Measurements from ENCODE around the gene FAM83G.
"Not testable (repeated sequence)": the region's sequence is repeated elsewhere in the genome, so short reads cannot be mapped to it uniquely, and the experiment has no call there.

The FAM83G gene

GRCh38 chr17:18966831-18967624 is 37.5 kb downstream of the FAM83G start:
- DNase-seq: no peak

DNA sequence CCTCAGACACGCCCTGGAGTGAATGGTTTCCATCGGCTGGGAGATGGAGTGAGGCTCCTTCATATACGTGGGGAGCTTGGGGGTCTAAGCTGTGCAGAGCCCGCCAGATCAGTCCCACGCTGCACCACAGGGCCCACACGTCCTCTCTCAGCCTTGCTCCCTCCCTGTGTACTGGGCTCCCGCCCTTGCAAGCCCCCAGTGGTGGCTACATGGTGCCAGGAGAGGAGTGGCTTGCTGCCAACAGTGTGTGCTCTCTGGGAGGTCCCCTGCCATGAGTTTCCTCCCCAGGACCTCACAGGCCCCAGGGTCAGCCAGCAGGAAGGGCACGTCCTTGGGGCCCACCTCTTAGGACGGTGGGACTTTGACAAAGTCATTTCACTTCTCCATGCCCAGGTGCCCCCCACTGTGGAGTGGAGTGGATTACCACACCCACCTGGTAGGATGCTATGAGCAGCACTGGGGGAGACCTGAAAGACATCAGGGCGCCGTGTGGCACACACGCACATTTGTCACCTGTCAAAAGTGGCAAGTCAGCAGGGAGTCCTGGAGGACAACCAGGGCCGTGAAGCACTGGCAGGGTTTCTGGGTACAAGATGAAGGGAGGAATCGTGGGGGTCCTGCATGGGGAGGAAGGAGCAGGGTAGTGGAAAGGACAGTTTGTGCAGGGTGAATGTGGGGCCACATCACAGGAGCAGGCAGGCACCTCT is 38.9 kb downstream of the FAM83G start:
- DNase-seq: no peak

DNA sequence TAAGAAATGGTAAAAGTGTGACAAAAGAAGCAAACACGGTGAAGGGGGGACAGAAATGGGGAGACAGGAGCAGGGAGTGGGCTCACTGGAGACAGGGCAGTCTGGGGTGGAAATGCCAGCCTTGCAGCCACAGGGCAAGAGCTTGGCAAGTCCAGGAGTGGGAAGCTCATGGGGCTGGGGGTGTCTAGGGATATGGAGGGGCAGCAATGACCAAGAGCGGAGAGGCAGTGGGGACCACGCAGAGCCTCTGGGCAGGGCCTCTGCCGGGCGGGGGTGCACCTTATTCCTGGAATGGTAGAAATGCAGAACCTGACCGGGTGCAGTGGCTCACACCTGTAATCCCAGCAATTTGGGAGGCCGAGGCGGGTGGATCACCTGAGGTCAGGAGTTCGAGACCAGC is 40.0 kb downstream of the FAM83G start:
- DNase-seq: no peak

DNA sequence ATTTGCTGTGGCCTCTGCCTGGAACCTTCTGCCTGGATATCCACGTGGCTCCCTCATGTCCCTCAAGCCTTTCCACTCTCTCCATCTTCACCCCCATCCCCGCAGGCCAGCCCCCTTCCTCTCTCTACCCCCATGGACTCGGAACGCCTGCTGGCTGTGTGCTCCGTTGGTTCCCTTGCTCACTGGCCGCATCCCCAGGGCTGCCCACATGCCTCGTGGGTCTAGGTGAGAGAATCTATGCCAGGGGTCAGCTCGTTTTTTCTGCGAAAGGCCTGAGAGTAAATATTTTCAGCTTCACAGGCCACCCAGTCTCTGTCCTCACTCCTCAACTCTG is 40.6 kb downstream of the FAM83G start:
- DNase-seq: no peak

DNA sequence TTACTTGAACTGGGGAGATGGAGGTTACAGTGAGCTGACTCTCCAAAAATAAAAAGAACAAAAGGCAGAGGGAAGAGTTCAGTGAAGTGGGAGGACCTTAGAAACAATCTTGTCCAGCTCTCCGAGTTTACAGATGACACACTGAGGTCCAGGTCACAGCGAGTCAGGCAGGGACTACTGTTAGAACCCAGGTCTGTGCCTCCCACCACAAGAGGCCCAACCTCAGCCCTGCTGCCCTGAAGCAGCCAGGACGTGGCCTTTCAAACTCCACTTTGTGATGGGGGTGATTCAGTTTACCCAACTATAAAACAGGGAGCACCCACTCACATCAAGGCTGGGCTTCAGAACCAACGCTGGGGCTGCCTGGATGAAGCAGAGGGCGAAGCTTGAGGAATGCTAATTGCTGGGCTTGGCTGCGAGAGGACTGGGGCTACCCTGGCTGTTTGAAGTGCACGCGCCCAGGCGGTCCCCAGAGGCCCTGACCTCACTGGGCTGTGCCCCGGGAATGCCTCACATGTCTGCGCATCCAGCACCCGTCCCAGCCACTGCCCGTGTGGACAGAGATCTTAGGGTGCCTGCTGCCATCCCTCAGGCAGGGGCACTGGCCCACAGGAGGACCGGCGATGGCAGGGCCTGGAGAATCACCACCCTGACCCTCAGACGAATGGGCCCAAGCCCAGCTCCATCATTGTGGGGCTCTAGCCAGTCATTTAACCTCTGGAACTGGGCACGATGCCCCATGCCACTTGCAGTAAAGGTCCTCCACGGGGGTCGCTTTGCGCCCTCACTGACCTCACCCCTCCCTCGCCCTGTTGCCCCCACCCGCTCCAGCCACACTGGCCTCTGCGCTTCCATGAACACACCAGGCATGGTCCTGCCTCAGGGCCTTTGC is 41.2 kb downstream of the FAM83G start:
- DNase-seq: no peak

DNA sequence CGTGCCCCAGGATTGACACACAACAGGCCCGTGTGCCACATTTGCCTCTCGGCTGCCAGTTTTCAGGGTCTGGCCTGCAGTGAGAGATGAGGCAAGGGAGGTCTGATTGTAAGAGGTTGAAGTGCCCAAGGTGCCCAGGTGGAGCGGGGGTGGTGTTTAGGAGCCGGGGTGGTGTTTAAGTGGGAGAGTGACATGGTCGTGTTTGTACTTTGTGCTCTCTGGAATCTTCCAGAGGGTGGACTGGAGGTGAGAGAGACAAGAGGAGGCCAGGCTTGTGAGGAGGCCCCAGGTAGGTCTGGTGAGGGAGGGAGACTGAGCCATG is 42.1 kb downstream of the FAM83G start:
- no peak for DNase-seq

- peak; percentile 27 for DNase-seq
These were observed 42.7 kb downstream of the FAM83G start for GRCh38 chr17:18961634-18962493.

DNA sequence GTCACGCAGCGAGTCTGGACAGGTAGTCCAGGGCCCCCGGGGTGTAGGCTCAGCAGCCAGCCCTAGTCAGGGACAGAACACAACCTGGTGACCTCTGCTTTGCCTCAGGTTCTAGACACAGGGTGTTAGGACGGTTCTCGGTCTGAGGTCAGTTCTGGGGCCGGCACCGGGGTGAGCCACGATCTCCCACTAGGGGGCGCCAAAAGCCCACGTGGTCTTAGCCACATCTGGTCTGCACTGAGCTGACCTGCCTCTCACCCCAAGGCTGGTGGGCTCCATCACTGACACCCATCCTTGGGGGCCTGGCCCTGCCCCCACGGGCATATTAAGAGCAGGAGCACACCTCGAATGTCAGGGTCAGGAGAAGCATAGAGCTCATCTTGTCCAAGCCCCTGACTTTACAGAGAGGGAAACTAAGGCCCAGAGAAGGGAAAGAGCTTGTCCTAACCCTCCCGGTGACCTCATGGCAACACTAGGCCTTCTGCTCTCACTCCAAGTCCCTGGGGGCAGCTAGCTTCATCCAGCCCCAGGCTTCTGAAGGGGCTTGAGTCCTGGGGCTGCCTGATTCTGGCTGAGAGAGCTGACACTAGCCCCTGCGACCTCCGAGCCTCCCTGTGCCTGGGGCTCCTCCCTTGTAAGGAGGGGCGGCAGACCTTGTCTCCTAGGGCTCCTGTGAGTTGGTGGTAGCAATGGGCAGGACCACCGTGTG is 43.6 kb downstream of the FAM83G start:
- peak; percentile 85 for DNase-seq

DNA sequence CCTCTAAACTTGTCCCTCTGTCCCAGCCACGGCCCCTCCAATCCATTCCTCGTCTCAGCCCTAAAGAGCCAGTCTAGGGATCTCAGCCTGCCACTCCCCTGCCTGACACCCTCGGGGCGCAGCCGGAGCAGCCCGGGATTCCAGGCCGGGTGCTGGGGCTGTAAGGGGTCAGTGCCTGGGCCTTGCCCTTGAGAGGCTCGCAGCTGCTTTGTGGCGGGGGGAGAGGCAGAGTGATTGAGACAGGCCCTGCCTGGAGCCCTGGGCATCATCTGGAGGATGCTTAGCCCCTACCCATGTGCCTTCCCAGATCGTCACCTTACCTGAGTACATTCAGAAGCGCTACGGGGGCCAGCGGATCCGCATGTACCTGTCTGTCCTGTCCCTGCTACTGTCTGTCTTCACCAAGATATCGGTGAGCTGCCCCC is 44.3 kb downstream of the FAM83G start:
- no peak for DNase-seq

DNA sequence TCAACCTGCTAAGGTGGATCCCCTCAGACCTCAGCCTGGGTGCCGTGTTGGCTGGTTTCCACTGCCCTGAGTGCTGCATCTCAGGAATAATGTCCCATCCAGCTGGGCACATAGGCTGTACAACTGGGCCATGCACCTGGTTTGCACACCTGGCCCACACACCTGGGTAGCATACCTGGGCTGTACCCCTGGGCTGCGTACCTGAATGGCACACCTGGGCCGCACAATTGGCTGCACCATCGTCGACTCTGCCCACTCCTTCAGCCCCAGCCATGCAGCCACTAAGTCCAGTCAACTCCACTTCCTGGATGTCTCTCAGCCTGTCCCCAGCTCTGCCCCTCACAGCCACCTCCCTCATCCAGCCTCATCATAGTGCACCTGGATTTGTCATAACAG is 44.7 kb downstream of the FAM83G start:
- DNase-seq: no peak

DNA sequence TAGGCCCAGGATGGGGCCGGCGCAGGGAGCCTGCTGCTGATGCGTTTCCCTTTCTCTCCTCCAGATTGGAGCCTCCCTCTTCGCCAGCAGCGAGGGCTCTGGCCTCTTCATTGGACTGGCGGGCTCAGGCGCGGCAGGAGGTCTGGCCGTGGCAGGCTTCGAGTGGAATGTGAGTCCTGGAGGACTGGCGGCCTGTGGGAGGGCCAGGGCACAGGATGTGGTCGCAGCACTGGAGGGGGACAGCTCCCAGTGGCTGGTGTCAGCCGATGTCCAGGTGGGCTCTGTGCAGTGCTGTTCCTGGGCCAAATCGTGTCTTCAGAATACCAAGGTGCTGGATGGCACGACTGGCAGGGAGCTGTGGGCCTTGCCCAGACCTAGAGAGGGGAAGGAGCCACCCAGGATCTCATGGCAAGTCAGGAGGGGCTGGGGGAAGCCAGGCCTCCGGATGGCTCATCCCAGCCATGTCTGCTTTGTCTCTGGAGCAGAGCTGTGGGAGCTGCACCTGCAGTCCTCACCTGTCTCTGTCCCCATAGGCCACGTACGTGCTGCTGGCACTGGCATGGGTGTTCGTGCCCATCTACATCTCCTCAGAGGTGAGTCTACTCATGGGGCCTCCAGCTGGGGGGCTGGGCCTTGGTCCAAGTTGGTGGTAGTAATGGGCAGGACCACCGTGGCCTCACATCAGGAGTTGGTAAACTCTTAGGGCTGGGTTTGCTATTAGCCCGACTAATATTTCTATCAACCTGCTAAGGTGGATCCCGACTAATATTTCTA is 45.3 kb downstream of the FAM83G start:
- DNase-seq: no peak

GRCh38 chr17:18958611-18959010 is 46.0 kb downstream of the FAM83G start:
- DNase-seq: no peak

DNA sequence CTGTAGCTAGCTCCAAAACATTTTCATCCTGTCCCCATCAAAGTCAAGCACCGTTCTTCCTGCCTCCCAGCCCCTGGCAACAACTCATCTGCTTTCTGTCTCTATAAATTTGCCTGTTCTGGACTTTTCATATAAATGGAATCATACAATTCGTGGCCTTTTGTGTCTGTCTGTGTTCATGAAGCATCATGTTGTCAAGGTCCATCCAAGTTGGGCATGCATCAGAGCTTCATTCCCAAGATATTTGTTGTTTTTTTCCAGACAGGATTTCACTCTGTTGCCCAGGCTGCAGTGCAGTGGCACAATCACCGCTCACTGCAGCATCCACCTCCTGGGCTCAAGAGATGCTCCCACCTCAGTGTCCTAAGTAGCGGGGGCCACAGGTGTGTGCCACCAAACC is 46.7 kb downstream of the FAM83G start:
- DNase-seq: no peak

DNA sequence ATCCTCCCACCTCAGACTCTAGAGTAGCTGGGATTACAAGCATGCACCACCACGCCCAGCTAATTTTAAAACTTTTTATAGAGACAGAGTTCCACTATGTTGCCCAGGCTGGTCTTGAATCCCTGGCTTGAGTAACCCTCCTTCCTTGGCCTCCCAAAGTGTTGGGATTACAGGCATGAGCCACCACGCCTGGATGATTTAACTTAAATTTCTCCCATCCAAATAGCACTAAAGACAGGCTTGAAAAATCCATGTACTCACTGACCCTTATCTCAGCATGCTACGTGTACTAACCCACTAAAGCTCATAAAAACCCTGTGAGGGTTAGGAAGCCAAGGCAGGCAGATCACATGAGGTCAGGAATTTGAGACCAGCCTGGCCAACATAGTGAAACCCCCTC is 48.0 kb downstream of the FAM83G start:
- DNase-seq: no peak

DNA sequence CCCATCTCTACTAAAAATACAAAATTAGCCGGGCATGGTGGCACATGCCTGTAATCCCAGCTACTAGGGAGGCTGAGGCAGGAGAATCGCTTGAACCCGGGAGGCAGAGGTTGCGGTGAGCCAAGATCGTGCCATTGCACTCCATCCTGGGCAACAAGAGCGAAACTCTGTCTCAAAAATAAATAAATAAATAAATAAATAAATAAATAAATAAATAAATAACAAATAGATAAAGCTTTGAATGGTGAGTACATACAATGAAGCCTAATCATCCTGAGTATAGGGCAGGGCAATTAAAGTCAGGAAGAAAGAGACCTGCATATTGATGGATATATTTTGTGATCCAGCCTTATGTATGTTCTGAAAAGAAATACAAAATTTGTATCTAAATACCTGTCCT is 48.5 kb downstream of the FAM83G start:
- not testable (repeated sequence) for DNase-seq

- DNase-seq: no peak
These were observed 49.6 kb downstream of the FAM83G start for GRCh38 chr17:18955009-18955408.

DNA sequence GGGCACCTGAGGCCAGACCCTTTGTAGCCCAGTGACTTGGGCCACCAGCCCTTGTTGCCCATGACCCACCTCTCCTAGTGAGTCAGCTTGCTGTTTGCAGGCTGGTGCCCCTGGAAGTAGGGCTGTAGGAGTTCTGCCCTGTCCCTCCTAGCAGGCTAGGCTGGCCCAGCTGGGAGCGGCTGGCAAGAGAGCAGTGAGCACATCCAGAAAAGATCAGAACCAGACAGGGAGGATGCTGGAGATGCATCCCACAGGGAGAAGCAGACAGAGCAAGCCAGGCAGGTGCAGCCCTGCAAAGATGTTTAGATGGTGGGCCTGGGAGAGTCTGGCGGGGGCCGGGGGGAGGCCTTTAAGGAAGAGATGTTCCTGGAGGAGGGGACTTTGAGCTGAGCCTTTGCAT is 50.2 kb downstream of the FAM83G start:
- DNase-seq: no peak

DNA sequence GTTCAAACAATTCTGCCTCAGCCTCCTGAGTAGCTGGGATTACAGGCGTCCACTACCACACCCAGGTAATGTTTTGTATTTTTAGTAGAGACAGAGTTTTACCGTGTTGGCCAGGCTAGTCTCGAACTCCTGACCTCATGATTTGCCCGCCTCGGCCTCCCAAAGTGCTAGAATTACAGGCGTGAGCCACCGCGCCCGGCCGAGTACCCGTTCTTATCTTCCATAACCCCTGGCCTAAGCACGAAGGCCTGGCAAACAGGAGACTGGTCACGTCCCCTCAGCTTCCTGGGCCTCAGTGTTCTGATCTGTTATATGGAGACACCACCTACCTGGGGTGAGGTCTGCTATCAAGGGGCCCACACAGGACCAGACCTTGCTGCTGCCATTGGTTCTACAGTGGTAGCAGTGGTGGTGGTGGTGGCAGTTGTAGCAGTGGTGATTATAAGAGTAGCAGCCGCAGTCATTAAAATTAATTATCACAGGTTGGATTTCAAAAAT is 51.3 kb downstream of the FAM83G start:
- DNase-seq: no peak

- DNase-seq: no peak
These were observed 52.4 kb downstream of the FAM83G start, which contains the start of gene SLC5A10 for GRCh38 chr17:18951941-18952842. Gene SLC5A10, plus strand, starts transcription at chr17:18952165. Its CDS starts 41 bp downstream, at chr17:18952206.
